ENCODE data around the gene CTNNBIP1. TPM values are rescaled to one million over a fixed set of nuclear protein-coding genes. Genes with fewer than 3 reads are reported as not detected.

Gene CTNNBIP1
- total and polyA plus RNA-seq, 9 of the 15 experiments (the other 6 are each of a cell fraction or from before 2014, with no cell fraction given): 0.65 to 29.2 (median 14.7) TPM

DNA sequence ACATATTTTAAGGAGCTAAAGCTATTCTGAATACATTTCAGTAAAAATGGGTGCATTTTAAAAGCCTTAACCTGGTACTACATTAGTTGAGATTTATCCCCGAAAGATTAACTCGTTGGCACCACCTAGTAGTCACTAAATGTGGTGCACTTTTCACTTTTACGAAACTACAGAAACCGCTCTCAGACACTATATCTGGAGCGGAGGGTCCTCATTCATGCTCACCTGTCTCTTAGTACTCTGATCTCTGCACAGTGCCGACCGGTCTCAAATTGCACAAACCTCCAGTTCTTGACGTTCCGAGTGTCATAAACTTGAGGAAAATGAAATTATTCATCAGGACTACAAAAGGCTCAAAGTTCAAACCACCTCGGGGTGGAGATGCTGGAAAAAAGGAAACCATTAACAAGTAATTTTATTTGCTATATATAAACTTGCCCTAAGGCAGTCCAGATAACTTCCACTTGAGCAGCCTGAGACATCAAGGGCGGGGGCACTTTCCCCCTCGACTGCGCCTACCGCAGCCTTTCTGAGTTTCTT, 32.4 kb upstream of the CTNNBIP1 start (continued):
- TF ChIP-seq, protein P1, sequence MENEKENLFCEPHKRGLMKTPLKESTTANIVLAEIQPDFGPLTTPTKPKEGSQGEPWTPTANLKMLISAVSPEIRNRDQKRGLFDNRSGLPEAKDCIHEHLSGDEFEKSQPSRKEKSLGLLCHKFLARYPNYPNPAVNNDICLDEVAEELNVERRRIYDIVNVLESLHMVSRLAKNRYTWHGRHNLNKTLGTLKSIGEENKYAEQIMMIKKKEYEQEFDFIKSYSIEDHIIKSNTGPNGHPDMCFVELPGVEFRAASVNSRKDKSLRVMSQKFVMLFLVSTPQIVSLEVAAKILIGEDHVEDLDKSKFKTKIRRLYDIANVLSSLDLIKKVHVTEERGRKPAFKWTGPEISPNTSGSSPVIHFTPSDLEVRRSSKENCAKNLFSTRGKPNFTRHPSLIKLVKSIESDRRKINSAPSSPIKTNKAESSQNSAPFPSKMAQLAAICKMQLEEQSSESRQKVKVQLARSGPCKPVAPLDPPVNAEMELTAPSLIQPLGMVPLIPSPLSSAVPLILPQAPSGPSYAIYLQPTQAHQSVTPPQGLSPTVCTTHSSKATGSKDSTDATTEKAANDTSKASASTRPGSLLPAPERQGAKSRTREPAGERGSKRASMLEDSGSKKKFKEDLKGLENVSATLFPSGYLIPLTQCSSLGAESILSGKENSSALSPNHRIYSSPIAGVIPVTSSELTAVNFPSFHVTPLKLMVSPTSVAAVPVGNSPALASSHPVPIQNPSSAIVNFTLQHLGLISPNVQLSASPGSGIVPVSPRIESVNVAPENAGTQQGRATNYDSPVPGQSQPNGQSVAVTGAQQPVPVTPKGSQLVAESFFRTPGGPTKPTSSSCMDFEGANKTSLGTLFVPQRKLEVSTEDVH (IDR thresholded peaks at IDR 0.05; ENCODE audit: low read depth, partially characterized antibody): no peak
- TF ChIP-seq ZNF561 (CRISPR knock-in tag; conservative IDR thresholded peaks at IDR 0.05): no peak
- peak; percentile 36 for TF ChIP-seq BRD9 (IDR thresholded peaks at IDR 0.05; ENCODE audit: low read depth, partially characterized antibody)

DNA sequence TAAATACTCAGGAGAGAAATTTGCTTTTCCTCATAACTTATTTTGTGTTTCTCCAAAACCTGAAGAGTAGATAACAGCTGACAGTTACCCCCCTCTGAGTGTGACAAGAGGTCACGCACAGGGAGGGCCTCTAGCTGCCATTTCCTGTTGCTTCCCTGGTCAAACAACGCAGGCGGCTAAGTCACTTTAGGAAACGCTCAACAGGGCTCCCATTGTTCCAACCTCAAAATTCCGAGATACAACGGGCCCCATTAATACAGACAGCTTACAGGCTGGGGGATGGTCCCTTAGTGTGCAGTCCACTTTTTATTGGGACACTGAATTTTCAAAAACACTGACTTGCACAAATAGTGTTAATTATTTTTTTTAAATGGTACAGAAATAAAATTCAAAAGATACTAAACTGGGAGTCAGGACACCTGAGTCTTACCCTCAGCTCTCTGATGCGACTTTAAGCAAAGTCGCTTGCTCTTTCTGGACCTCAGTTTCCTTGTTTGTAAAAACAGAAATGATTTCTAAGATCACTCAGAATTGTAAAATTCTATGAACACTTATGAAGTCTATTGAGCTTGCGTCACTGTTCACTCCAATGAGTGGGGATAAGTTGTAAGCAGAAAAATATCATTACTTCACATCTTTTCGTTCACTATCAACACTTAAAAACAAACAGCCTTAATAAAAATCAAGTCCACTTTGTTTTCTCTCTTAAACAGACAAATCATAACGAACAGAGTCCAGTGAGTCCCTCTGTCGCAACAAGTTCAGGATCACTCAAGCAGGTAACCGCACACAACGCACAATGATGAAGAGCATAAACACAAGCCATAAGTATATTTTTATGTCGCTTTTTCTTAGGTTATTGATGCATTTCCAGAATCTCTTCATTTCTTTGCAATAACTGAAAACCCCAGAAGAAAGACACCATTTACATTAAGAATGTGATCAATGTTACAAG, 19.6 kb upstream of the CTNNBIP1 start:
- Histone ChIP-seq H3K9me3 (replicated peaks; ENCODE audit: control insufficient read depth, insufficient read depth, low read depth, low read length) (no peaks in the 10 kb centered on the region), H3K4me3 (no peak overlapping the region; the same call in 1 of the 2 replicates), H3K27me3 (ENCODE audit: control insufficient read depth in 2 of 2, insufficient read depth in 2 of 2, low read length in 2 of 2) (no peaks in the 10 kb centered on the region), H3K36me3 (ENCODE audit: control insufficient read depth, insufficient read depth, low read length) (peaks cover 46% of the 10 kb centered on the region; the same call in 2 of the 3 replicates), H3K79me2 (ENCODE audit: control insufficient read depth, insufficient read depth, low read length) (0 out of 3 replicates have a peak, but pooled peaks cover 2% of the 10 kb centered on the region), H3K4me1 (replicated peaks in 1 of 2; ENCODE audit: control insufficient read depth in 2 of 2, insufficient read depth in 2 of 2, low read length in 2 of 2) (peaks cover 11 to 18% of the 10 kb centered on the region in 2 experiments; a peak in 4 of 5 replicates), H3K27ac (ENCODE audit: extremely low read depth, low read depth, low read length) (peak overlapping the region; percentile 86), H3K9ac (ENCODE audit: insufficient read depth in 1 of 2, low read depth in 2 of 2, low read length in 2 of 2) (peak overlapping the region; percentile 59 to 73; a peak in 3 of 4 replicates), H2AFZ (ENCODE audit: low read depth, low read length) (peak overlapping the region; percentile 79), H3K9me1 (ENCODE audit: control insufficient read depth, insufficient read depth, low read length) (no peaks in the 10 kb centered on the region), H4K20me1 (replicated peaks; ENCODE audit: control insufficient read depth, insufficient read depth, low read length) (no peaks in the 10 kb centered on the region), H3K4me2 (ENCODE audit: insufficient read depth, low read length) (peak overlapping the region; percentile 54)
- 26% methylated on average over 15 of the region's 15 CpGs for WGBS (ENCODE audit: insufficient coverage, low coverage, missing lambda C conversion rate)
- FAIRE-seq (peak; percentile 92), ATAC-seq (peak; percentile 96), DNase-seq (ENCODE audit: extremely low read depth in 1 of 4, low spot score in 3 of 4) (peak; percentile 63 to 91 (median 78))
- intact Hi-C loops (cut with micrococcal nuclease): no loop called here
- CTCF ChIA-PET (ENCODE audit: low intra/inter-chr PET ratio): interaction anchor here (0.7 kb wide), 2 partner anchors 9 to 145 kb away, joined by 3 to 4 read pairs; no protein-coding TSS in a partner anchor
- no TSS peak for BruUV-seq (replicated peaks)
- POLR2A ChIA-PET: interaction anchor here (0.8 to 2.2 kb wide), 7 partner anchors 9 to 103 kb away, joined by 3 to 14 read pairs (median 4); partner anchors contain the start of genes CTNNBIP1, LZIC, NMNAT1 and UBE4B
- in situ Hi-C loops (cut with MboI): no loop called here
- no peak for TF ChIP-seq ZNF274 (IDR thresholded peaks at IDR 0.05; ENCODE audit: borderline replicate concordance, low read depth, low read length)
- peak; percentile 65; the same call in 1 of the 2 replicates for TF ChIP-seq MEF2D (tag; conservative IDR thresholded peaks at IDR 0.05; ENCODE audit: low read depth)
- TF ChIP-seq, protein P2, sequence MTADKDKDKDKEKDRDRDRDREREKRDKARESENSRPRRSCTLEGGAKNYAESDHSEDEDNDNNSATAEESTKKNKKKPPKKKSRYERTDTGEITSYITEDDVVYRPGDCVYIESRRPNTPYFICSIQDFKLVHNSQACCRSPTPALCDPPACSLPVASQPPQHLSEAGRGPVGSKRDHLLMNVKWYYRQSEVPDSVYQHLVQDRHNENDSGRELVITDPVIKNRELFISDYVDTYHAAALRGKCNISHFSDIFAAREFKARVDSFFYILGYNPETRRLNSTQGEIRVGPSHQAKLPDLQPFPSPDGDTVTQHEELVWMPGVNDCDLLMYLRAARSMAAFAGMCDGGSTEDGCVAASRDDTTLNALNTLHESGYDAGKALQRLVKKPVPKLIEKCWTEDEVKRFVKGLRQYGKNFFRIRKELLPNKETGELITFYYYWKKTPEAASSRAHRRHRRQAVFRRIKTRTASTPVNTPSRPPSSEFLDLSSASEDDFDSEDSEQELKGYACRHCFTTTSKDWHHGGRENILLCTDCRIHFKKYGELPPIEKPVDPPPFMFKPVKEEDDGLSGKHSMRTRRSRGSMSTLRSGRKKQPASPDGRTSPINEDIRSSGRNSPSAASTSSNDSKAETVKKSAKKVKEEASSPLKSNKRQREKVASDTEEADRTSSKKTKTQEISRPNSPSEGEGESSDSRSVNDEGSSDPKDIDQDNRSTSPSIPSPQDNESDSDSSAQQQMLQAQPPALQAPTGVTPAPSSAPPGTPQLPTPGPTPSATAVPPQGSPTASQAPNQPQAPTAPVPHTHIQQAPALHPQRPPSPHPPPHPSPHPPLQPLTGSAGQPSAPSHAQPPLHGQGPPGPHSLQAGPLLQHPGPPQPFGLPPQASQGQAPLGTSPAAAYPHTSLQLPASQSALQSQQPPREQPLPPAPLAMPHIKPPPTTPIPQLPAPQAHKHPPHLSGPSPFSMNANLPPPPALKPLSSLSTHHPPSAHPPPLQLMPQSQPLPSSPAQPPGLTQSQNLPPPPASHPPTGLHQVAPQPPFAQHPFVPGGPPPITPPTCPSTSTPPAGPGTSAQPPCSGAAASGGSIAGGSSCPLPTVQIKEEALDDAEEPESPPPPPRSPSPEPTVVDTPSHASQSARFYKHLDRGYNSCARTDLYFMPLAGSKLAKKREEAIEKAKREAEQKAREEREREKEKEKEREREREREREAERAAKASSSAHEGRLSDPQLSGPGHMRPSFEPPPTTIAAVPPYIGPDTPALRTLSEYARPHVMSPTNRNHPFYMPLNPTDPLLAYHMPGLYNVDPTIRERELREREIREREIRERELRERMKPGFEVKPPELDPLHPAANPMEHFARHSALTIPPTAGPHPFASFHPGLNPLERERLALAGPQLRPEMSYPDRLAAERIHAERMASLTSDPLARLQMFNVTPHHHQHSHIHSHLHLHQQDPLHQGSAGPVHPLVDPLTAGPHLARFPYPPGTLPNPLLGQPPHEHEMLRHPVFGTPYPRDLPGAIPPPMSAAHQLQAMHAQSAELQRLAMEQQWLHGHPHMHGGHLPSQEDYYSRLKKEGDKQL (CRISPR knock-in tag; IDR thresholded peaks at IDR 0.05; ENCODE audit: borderline replicate concordance): no peak
- no peak; the same call in 1 of the 2 replicates for TF ChIP-seq ZFX (CRISPR knock-in tag; IDR thresholded peaks at IDR 0.05)
- peak; percentile 90 for TF ChIP-seq DACH1 (IDR thresholded peaks at IDR 0.05; ENCODE audit: partially characterized antibody)
- peak; percentile 29; the same call in 1 of the 2 replicates for TF ChIP-seq ZNF24 (IDR thresholded peaks at IDR 0.05)
- TF ChIP-seq PRMT5 (CRISPR knock-in tag; IDR thresholded peaks at IDR 0.05): no peak
